Measurements from ENCODE around the gene B4GAT1.

B4GAT1 gene

DNA sequence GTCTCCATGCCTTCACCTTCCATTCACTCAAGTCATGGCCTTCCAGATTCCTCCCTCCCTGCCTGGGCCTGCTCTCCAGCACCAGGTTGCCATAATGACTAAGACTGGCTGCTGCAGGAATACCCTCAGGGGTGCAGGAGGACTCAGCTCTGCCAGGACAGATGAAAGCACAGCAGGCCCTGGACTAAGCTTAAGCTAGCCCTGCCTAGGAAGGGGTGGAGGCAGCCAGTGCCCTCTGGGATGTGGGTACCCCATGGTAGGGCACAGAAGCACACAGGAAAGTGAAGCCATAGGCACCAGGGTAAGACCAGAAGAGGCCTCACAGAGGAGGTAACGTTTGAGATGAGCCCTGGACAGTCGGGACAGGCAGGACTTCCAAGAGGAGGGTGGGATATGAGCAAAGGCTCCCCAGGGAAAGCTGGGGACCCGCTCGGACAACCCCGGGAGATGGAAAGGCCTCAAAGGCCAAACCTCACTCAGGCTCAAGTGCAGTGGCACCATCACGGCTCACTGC lies 8.2 kb downstream of the B4GAT1 start:
- TF ChIP-seq, protein P1, sequence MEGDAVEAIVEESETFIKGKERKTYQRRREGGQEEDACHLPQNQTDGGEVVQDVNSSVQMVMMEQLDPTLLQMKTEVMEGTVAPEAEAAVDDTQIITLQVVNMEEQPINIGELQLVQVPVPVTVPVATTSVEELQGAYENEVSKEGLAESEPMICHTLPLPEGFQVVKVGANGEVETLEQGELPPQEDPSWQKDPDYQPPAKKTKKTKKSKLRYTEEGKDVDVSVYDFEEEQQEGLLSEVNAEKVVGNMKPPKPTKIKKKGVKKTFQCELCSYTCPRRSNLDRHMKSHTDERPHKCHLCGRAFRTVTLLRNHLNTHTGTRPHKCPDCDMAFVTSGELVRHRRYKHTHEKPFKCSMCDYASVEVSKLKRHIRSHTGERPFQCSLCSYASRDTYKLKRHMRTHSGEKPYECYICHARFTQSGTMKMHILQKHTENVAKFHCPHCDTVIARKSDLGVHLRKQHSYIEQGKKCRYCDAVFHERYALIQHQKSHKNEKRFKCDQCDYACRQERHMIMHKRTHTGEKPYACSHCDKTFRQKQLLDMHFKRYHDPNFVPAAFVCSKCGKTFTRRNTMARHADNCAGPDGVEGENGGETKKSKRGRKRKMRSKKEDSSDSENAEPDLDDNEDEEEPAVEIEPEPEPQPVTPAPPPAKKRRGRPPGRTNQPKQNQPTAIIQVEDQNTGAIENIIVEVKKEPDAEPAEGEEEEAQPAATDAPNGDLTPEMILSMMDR (IDR thresholded peaks at IDR 0.05; ENCODE audit: low read depth, low read length), result no peak
- DNase-seq (ENCODE audit: low read depth, low spot score), result no peak
- no peak overlapping the region for H3K4me3 ChIP-seq (ENCODE audit: low read depth, low read length)
- in situ Hi-C loops (cut with HindIII; ENCODE audit: low sequenced_read_pairs), result no loop called here

DNA sequence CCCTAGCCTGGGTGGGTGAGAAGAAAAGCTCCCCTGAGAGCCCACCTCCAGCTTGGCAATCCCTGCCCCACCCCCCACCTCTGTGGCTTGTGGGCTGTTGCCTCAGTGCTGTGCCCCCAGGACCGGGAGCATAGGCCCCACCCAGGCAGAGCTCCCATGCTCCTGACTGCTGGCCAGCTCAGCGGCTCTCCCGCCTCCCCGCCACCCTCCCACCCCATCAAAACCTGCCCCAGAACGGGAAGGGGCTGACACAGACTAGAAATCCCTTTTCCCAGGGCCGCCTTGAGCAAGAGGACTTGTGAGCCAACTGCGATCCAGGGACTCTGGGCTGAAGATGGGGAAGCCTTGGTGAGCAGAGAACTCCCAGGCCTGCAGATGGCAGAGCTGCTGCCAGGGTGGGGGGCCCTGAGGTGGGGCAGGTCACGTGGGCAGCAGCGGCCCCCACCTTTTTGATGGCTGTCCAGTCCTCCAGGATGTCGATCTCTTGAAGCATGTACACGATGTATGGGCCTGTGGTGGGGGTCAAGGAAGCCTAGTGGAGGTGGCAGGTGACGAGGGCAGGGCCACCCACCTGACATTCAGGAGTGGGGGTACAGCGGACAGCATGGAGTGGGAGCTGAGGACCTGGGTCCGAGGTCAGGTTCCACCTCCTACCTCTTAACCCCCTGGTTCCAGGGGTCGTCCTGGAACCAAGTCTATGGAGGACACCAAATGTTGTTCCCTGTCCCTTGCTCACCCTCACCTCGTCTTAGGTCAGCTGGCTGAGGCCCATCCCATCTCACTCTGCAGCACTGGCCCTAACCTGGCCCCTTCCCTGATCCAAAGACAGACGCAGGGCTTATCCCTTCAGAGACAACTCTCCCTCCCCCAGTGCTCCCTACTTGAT lies 8.9 kb downstream of the B4GAT1 start:
- in situ Hi-C loops (cut with HindIII; ENCODE audit: low sequenced_read_pairs), result no loop called here
- DNase-seq (ENCODE audit: low read depth, low spot score), result no peak
- H3K4me3 ChIP-seq (ENCODE audit: low read depth, low read length), result no peak overlapping the region
- TF ChIP-seq, protein P1 (IDR thresholded peaks at IDR 0.05; ENCODE audit: low read depth, low read length), result no peak

DNA sequence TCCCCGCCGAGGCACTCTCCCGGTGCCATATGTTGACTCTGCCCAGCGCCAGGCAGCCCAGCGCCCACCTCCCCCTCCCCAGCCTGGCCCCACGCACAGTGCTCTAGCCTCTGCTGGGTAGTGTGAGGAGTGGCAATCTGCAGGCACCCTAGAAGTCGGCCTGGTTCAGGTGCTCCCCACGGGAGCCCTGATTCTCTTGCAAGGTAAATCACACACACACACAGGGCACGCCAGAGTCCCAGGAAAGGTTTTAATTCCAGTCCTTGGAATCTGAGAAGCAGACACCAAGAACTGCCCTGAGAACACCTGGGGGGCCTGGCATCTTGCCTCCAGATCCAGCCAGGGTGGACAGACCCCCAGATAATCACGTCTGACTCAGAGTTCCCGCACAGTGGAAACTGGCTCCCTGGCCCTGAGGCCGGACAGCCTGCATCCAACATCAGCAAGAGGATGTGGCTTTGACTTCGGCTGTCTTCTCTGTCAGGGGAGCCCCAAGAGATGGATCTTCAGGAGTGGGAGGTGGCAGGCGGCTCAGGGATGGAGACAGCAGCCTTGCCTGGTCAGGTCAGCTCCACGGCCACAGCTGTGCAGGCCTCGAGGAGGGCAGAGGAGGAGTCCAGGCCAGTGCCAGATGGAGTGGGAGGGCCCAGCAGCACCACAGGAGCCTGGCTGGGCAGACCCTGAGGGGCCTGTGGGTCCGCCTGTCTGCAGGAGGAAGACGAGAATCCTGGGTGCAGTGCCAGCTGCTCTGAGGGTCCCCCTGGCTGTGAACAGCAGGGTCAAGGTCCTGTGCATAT lies 10.1 kb downstream of the B4GAT1 start:
- TF ChIP-seq, protein P1 (IDR thresholded peaks at IDR 0.05; ENCODE audit: low read depth, low read length), result no peak
- in situ Hi-C loops (cut with HindIII; ENCODE audit: low sequenced_read_pairs), result no loop called here
- peak; percentile 82 for DNase-seq (ENCODE audit: low read depth, low spot score)
- H3K4me3 ChIP-seq (ENCODE audit: low read depth, low read length), result no peak overlapping the region

DNA sequence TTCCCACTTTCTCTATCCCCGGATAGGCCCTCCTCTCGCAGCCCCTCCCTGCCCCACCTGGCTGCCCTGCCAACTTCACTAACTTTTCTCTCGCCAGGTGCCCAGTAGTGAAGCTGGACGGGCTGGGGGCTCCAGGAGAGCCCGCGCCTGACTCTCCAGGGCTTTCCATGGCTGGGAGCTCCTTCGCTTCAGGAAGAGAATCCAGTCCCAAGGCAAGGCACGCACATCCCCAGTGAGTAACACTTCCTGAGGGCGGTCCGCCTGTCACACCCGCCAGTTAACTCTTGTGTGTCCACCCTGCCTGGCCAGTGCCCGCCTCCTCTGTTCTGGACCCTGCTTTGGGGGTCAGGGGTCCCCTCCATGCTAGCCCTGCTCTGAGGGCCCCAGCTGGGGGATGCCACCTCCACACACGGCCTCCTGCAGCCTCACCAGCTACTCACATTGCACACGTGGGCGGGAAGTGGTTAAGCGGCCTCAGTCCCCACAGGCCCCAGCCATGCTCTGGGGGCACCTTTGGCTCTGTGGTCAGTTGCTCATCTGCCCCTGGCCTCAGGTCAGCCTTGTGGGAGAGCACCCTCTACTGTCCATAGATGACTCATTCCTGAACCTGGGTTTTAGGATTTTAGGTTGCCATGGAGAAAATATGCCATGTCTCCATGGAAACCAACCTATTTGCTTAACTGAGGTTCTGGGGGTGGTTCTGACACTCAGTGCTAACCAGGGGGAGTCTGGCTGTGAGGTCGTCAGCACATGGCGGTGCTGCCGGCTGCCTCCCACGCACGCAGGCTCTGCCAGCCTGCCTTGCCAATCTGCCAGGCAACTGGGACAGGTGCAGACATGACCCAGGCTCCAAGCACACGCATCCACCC lies 11.0 kb downstream of the B4GAT1 start, which contains the start of gene RIN1:
RIN1 (minus strand) TSS at position 201 of the 869 bp plus-strand sequence; CDS start at position 169, 32 bp downstream.
- in situ Hi-C loops (cut with HindIII; ENCODE audit: low sequenced_read_pairs), result no loop called here
- DNase-seq (ENCODE audit: low read depth, low spot score), result peak; percentile 99
- TF ChIP-seq, protein P1 (IDR thresholded peaks at IDR 0.05; ENCODE audit: low read depth, low read length), result peak; percentile 21
- H3K4me3 ChIP-seq (ENCODE audit: low read depth, low read length), result peak within 1 kb of the TSS; percentile 81

DNA sequence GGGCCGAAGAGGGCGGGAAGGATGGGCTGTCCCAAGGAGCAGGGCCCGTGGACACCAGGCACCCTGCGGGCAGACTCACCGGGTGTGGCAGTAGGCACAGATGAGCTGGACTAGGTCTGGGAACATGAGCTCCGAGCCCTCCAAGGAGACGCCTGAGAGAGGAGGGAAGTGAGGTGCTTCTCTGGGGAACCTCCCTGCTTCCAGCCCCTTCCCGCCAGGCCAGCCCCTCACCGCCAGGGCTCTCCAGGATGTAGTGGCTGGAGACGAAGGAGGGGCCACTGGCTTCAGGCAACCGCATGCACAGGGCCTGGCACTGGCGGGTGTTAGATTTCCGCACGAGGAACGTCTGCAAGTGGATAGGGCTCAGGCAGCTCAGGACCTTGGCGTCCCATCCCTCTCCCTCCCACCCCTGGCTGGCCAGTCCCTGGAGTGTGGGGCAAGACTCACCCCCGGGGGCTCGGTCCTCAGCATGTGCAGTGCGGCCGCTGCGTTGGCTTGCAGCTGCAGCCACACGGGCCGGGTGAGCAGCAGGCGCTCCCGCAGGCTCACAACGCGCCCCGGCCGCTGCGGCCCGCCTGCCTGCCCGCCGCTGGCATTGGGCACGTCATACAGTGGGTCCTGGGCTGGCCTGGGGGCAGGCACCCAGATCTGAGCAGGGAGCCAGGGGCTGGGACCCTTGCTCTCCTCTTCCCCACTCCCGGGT lies 11.7 kb downstream of the B4GAT1 start:
- peak overlapping the region; percentile 81 for H3K4me3 ChIP-seq (ENCODE audit: low read depth, low read length)
- TF ChIP-seq, protein P1 (IDR thresholded peaks at IDR 0.05; ENCODE audit: low read depth, low read length), result no peak
- DNase-seq (ENCODE audit: low read depth, low spot score), result peak; percentile 74
- in situ Hi-C loops (cut with HindIII; ENCODE audit: low sequenced_read_pairs), result no loop called here

Data from astrocyte of the spinal cord (primary cell).